VCaP (cell line): ENCODE data around the gene SPTBN4.
A peak's percentile ranks its signal among the peaks of the same experiment; 100 is the strongest.

Experiments used
- H3K27ac ChIP-seq: fragments of 450-650 bp; 2 replicates; pipeline ENCODE4 v1.5.1; 2017
- CTCF ChIP-seq: fragments of 450-650 bp; conservative IDR thresholded peaks from 2 replicates; pipeline ENCODE4 v1.5.1; 2017; ENCODE audit warnings: mild to moderate bottlenecking, moderate library complexity

SPTBN4 gene

GRCh38 chr19:40549007-40549708, 82.4 kb downstream of the SPTBN4 start:
- TF ChIP-seq CTCF, result peak; percentile 82
- no peak overlapping the region for H3K27ac ChIP-seq

GRCh38 chr19:40550951-40551350, 84.2 kb downstream of the SPTBN4 start:
- H3K27ac ChIP-seq, result no peak overlapping the region
- no peak for TF ChIP-seq CTCF

- TF ChIP-seq CTCF, result no peak
- no peak overlapping the region for H3K27ac ChIP-seq
These were observed 86.0 kb downstream of the SPTBN4 start for GRCh38 chr19:40552848-40553247.

GRCh38 chr19:40553885-40554857, 87.4 kb downstream of the SPTBN4 start:
- H3K27ac ChIP-seq, result no peak overlapping the region
- no peak for TF ChIP-seq CTCF

GRCh38 chr19:40555978-40556689, 89.3 kb downstream of the SPTBN4 start:
- no peak for TF ChIP-seq CTCF
- no peak overlapping the region for H3K27ac ChIP-seq

GRCh38 chr19:40556953-40557530, 90.2 kb downstream of the SPTBN4 start:
- H3K27ac ChIP-seq, result no peak overlapping the region
- no peak for TF ChIP-seq CTCF
